SKM-1 treated with dmso at 0.1 percent for 144 hours (cell line): ENCODE measurements around the gene GTF2A1L.

Experiments used
- DNase-seq: peaks from one replicate; lab custom pipeline; 2025; ENCODE audit not compliant: unreplicated experiment; lab: John Stamatoyannopoulos, UW

Gene GTF2A1L

DNA sequence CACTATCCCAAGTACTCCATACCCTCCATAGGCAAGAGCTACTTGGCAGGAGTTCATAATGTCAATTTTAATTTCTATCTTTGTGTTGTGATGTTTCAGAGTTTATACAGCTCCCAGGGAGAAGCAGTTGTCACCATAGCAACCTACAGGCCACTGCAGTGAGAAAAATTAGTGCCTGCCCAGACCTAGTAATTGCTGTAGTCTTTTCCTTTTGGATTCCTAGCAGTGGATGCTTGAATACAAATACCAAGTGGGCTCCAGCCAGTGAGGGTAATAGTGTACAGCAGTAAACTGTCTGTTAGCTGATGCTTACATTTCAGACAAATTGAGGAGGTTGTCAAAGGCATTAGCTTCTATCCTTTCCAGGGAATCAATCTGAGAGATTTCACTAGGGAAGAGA, 111.2 kb downstream of the GTF2A1L start:
- no peak for DNase-seq
